GM19463 (cell line): ENCODE results near the gene GLRX2.
"Not testable (repeated sequence)": the region's sequence is repeated elsewhere in the genome, so short reads cannot be mapped to it uniquely, and the experiment has no call there.

Experiments used
- ATAC-seq: cut with Tn5 transposase; IDR thresholded peaks from one replicate; pipeline ENCODE4 v1.9.1; 2021; ENCODE audit warnings: mild to moderate bottlenecking, moderate library complexity; ENCODE audit not compliant: unreplicated experiment

The GLRX2 gene, protein sequence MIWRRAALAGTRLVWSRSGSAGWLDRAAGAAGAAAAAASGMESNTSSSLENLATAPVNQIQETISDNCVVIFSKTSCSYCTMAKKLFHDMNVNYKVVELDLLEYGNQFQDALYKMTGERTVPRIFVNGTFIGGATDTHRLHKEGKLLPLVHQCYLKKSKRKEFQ

DNA sequence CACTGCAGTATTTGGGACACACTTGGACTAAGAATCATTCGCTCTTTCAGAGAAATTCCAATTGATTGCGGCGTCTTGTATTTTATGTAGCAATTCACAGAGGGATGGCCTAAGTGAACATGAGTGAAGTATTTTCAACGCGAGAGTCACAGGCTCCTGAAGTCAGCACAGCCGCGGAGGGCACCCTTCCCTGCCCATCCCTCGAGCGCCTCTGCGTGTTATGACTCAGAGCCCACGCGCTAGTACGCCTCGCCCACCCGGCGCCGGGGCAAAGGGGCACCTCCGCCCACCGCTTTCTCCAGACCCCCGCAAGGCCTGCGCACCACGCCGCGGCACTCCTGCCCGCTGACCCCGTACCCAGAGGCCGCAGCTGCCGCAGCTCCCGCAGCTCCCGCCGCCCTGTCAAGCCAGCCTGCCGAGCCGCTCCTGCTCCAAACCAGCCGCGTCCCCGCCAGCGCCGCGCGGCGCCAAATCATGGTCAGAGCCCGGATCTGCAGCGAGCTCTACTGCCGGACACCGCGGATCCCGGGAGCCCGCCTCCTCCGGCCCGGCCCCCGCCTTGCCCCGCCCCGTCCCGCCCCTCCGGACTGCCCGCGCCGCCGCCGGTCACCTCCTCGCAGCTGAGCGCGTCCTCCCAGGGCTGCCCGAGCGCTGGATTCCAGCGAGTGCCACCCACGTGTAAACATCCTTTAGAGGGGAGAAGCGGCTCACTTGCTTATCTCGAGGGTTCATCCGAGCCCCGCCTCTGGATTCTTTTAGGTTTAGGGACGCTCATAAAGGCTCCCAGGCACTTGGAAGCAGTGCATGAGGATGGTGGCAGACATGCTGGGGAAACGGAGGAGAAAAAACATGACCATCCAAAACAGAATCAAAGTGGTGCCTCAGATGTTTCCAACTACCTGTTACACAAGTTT is at the start of gene GLRX2:
GLRX2 (minus strand) TSS at position 508 of the 914 bp plus-strand sequence; CDS start at position 476, 32 bp downstream.
- ATAC-seq: peak; percentile 92

DNA sequence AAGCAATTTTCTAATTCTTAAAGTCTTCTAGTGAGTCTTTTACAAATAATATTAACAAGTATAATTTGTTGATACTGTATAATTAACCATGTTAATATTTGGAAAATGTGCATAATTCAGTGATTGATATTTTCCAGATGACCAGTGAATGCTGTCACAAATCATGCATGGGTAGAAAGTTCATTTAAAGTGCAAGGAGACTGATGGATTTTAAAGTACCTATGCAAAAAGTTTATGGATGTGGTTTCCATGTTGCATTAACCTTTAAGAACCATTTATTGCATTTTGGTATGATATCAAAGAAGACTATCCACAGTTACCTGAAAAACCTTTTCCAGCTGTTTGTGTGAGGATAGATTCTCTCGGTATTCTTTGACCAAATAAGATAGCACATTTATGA is 39.8 kb upstream of the GLRX2 start:
- ATAC-seq: no peak

DNA sequence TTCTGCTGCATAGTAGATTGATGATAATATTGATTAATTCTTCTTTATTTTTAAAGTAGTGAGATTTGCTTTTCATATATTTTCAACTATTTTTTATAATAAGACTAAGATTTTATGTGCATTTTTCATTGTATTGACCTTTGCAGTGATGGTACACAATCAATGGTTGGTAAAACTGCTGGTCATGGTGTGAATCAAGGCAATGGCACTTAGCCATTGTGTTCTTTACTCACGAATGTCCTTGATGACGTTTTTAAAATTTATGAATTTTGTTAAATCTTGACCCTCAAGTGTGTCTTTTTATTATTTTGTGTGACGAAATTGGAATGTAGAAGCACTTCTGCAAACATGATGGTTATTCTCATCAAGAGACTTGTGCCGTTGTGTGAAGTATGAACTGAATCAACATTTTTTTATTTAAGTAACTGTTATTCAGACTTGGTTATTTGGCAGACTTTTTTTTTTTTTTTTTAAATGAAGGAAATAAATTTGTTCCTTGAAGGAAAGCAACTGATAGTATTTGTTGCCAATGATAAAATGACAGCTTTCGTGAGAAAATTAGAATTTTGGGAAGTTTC is 39.2 kb upstream of the GLRX2 start:
- no peak for ATAC-seq

DNA sequence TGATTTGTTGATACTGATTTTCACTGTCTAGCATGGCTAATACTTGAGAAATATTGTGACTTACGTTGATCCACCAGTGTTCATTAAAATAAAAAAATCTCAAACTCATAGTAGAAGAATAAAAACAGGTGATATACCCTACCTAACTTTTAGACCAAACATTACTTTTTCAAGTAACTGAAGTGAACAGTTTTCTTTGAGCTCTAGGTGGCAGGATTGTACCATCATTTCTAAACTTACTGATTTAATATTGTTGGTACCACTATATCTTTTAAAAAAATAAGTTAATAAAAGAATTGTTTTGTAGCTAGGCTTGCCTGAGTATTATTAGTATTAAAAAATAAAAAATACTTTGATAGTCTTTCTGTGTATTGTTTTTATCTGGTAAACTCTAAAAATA is 38.1 kb upstream of the GLRX2 start:
- no peak for ATAC-seq

DNA sequence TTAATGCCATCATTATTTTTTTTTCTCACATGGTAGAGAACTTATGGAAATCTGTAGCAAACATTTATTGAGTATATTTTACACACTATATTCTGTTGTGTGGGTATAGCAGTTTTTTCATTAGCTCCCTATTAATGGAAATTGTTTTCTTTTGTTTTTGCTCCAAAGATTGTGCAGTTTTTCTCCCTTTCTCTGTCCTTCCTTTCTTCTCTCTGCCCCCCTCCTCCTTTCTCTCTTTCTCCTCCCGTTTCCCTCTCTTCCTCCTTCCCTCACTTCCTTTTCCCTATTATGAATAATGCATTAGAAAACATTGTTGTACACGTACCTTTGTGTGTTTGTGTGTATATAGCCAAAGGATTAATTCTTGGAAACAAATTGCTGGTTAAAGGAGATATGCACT is 37.2 kb upstream of the GLRX2 start:
- ATAC-seq: no peak

DNA sequence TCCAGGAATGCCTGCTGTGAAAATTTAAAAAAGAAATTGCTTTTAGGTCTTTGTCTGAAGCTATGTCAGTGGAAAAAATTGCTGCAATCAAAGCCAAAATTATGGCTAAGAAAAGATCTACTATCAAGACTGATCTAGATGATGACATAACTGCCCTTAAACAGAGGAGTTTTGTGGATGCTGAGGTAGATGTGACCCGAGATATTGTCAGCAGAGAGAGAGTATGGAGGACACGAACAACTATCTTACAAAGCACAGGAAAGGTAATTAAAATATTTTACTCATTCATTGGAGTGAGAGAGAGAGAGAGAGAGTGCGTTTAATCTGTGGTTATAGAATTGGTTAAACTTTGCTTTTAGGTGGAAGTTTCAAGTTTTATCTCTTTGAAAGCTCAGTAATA is 36.6 kb upstream of the GLRX2 start:
- no peak for ATAC-seq

DNA sequence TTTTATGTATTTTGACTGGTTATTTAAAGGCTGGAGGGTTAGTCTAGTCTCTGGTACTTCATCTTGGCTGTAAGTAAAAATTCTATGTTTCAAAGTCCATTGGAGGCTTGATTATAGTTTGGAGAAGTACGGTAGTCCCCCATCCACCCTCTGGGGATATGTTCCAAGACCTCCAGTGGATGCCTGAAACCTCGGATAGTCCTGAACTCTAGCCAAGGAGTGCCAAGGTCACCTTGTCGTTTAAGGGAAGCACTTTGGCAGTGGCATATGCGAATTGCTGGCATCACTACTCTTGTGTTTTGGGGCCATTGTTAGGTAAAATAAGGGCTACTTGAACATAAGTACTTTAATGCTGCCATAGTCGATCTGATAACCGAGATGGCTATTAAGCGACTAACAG is 35.0 kb upstream of the GLRX2 start:
- ATAC-seq: no peak

DNA sequence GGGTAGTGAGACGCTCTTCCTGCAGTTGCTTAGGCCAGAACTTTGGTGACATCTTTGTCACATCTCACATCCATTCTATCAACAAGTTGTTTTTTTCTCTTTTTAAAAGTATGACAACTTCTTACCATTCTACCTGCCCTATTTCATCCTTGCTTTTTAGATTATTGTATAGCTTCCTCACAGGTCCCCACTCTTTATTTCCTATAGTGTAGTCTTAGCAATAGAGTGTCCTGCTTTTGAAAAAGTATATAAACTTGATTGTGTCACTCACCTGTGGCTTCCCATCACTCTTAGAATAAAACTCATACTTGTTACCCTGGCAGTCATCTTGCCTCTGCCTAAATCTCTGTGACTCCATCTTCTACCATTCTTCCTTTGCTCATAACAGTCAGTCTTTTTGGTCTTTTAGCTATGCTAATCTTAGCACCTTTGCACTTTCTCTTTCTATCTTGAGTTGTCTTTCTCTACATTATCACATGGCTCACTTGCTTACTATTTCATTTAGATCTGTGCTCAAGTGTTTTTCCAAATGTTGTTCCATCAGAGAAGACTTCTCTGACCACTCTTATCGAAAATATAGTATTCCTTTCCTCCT is 26.1 kb upstream of the GLRX2 start:
- peak; percentile 62 for ATAC-seq

DNA sequence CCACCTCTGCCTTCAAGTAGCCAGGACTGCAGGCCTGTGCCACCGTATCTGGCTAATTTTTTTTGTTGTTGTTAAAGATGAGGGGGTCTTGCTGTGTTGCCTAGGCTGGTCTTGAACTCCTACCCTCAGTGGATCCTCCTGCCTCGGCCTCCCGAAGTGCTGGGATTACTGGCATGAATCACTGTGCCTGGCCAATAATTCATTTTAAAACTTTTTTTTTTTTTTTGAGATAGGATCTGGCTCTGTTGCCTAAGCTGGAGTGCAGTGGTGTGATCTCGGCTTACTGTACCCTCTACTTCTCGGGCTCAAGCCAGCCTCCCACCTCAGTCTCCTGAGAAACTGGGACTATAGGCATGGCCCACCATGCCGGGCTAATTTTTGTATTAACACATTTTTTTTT is 20.2 kb upstream of the GLRX2 start:
- ATAC-seq: no peak

DNA sequence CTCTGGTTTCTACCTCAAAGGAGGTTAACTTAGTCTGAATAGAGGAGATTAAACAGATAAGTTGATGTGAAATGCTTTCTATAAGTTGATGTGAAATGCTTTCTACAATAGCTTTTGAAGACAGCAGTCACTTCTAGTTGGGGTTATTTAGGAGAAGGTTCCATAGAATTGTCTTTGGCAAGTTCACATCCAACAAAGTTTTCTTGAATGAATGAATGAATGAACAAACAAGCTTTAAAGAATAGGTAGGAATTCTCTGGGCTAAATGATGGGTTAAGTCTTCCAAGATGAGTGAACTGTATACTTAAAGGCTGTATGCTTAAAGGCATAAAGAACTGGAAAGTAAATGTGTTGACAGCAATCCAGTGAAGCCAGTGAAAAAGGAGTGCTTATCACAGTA is 18.5 kb upstream of the GLRX2 start:
- ATAC-seq: no peak

DNA sequence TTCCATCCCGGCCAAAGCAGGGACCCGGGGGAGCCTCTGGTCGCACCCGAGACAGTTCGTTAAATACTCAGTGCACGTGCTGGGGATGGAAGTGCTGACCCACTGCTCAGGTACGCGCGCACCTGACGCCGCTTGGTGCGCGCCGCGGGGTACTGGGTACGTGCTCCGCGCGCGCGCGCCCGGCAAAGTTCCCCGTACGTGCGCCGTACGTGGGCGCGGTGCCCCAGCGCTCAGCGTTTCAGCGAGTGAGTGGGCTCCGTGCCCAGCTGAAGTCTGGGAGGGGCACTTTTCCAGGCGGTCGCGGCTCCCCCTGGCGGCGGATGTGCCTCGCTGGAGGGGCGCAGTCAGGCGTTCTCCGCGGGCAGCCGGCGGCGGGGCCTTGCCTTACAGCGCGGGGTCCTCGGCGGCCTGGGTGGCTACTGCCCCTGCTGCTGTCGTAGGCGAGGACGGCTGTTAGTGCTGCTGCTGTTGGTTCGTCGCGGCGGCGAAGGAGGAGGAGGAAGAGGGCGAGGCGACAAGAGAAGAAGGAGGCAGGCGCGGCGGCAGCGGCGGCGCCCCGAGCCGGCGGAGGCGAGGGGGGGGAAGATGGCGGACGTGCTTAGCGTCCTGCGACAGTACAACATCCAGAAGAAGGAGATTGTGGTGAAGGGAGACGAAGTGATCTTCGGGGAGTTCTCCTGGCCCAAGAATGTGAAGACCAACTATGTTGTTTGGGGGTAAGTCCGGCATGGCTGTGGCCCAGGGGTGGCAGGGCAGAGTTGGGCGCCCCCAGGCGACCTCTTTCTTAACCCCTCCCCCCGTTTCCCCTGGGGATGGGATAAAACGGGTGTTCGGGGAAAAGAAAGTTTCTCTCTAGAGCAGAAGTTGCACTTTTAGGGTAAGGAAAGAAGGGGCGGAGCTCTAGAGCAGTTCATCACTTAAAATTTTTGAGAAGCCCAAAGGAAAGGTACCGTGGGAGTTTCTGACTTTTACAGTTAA is 16.7 kb upstream of the GLRX2 start, which contains the start of gene CDC73:
CDC73 (plus strand) TSS at position 416 of the 978 bp plus-strand sequence; CDS start at position 586, 170 bp downstream.
- ATAC-seq: peak; percentile 89

DNA sequence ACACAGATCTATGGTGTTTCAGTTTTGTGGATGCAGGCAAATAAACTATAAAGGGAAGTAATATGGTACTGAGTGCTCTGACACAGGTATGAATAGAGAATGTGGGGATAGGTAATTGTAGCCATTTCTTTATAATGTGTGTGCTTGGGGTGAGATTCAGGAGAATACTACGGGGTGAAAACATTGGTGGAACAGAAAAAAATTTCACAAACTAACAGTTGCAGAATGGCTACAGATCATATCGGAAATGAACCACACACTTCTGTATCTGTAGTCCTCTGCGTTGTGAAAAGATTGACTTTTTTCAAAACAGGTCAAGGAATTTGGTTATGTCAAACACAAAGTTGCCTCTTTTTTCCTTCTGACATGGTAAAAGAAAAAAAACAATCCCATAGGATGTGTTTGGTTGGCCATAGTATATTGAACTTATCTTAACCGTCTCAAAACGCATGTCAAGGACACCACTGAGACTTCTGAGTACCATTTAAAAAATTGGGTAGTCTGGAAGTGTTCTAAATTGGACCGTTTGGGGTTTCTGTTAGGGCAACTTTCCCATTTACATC is 15.5 kb upstream of the GLRX2 start:
- ATAC-seq: no peak

DNA sequence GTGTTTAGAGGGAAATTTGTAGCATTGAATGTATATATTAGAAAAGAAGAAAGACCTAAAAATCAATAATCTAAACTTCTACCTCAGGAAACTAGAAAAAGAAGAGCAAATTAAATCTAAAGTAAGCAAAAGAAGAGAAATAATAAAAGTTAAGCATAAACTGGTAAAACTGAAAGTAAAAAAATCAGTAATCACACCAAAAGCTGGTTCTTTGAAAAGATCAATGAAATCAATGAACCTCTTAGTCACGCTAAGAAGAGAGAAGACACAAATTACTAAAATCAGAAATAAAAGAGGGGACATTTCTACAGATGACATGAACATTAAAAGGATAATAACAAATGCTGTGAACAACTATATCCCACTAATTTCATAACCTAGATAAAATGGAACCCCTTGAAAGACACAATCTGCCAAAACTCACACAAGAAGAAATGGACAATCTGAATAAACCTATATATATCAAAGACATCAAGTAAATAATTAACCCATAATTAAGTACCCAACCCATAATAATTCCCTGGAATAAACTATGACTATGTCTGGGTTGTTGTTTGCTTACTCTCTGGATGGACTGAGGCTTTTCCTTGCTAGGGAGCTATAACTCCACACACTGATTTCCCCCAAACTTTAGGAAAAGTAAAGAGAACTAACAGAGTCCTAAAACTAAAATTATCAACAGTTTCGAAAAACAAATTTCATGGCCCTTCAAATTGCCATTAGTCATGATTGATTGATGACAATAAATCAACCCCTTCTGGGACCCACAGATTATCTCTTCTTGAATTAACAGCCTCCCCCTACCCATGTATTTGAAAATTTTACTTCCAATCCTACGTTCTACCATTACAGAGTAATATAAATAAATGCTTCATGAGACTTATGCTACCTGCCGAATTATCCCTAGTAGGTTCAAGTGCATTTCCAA is 13.9 kb upstream of the GLRX2 start:
- ATAC-seq: no peak

DNA sequence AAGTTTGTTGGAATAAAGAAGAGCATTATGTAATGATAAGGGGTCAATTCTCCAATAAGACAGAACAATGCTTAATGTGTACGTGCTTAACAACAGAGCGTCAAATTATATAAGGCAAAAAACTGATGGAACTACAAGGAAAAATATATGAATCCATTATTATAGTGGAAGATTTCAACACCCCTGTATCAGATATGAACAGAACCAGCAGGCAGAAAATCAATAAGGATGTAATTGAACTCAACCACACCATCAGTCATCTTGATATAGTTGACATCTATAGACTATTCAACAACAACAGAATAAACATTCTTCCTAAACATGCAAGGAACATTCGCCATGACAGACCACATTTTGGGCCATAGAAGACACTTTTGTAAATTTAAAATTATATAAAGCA is 13.0 kb upstream of the GLRX2 start:
- no peak for ATAC-seq

DNA sequence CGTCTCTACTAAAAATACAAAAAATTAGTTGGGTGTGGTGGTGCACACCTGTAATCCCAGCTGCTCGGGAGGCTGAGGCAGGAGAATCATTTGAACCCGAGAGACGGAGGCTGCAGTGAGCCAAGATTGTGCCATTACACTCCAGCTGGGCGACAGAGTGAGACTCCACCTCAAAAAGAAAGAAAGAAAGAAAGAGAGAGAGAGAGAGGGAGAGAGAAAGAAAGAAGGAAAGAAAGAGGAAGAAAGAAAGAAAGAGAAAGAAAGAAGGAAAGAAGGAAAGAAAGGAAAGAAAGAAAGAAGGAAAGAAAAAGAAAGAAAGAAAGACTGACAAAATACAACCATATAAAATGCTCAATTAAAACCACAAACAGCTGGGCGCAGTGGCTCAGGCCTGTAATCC is 12.0 kb upstream of the GLRX2 start:
- not testable (repeated sequence) for ATAC-seq

DNA sequence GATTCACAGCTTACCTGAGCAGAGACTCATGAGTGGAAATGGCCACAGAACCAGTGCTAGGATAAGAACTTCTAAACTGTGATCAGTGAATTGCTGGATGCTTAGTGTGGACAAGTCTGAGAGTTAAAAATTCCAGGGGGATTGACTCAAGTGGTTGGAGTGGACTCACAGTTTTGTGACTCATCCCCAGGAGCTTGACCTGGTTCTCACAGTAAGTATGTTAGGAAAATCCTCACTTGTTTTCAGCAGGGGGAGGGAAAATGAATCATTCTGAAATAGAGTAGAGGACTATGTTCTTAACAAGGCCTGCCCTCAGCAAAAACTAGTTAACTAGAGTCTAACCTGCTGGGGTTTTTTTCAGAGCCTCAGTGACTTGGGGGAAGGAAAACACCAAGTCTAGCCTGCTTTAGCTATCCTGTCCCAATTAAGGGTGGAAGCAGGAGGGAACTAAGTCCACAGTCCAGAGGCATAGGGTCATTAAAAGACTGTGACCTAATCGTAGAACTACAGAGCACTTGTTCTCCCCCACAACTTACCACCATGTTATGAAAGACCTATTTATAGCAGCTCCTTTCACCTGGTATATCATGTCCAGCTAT is 10.5 kb upstream of the GLRX2 start:
- no peak for ATAC-seq

DNA sequence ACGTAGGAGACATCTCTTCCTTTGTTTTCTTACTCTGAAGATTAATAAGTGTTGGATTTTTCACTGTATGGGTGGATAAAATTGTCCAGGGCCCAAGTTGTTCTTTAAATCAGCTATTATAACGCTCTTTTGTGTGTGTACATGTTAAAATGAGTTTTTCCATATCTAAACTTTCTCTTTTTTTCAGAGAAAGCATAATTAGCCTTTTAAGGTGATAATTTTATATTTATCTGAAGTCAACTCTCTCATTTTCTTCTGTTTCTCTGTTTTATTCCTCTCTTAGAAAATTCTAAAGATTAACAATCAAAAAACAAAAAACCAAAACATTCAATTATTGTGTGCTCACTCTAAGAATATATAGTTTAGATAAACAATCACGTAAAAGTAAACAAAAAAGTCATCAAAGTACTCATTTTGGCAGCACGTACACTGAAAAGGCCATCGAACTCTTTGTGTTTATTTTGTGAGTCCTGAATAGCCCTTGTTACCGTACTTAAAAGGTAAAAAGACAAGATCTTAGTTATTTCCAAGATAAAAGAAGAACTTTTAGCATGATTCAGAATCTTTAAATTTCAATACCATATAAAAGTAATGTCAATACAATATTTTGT is 9.4 kb upstream of the GLRX2 start:
- no peak for ATAC-seq

DNA sequence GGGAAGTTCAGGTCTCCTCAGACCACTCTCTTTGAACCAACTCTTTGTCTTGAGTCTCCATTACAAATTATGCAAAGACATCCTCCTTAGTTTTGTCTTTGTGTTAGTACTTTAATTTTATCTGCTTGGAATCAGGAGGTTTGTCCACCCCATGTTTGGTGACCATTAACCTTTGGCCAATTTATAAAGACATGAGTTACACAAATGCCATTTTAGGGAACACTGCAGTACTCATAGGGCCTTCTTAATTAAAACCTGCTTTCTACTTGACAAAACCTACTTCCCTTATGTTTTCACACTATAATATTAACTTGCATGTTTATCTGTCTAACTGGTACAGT is 8.7 kb upstream of the GLRX2 start:
- ATAC-seq: no peak
